ENCODE data around the gene C1QTNF2. TPM values are rescaled to one million over a fixed set of nuclear protein-coding genes. Genes with fewer than 3 reads are reported as not detected.

The C1QTNF2 gene
- polyA plus RNA-seq, 1 donor from 2014 or later = not detected

GRCh38 chr5:160311491-160312133 is 58.8 kb downstream of the C1QTNF2 start:
- no peaks in the 10 kb centered on the region for H3K36me3 Mint-ChIP-seq
- no peak overlapping the region for H3K27ac Mint-ChIP-seq
- peaks cover 55% of the 10 kb centered on the region for H3K27me3 Mint-ChIP-seq
- H3K4me1 Mint-ChIP-seq = peaks cover 6 to 8% (median 6%) of the 10 kb centered on the region in 3 donors
- no peaks in the 10 kb centered on the region for H3K9me3 Mint-ChIP-seq
- H3K4me3 Mint-ChIP-seq = peak overlapping the region in 2 of 4 donors; percentile 65 to 66

DNA sequence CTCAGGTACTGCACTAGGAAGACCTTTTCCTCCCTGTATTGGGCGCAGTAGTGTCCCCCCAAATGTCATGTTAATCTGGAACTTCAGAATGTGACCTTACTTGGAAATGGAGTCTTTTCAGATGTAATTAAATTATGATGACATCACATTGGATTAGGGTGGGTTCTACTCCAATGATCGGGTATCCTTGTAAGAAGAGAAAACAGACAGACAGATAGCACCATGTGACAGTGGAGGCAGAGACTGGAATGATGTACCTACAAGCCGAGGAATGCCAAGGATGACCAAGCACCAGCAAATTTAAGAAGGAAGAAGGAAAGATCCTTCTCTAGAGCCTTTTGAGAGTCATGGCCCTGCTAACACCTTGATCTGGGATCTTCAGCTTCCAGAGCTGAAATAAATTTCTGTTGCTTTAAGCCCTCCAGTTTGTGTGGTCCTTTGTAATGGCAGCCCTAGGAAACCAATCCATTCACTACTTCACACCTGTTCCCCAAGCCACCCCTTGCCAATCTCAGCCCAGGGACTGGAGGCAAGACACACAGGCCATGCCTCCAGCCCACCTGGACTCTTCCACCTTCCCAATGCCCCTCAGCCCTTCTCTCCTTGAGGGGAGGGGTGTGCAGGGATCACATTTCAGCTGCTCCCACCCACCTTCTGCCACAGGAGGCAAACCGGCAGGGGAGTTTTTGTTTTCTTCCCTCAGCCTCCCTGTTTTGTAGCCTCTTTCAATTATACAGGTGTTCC is 59.7 kb downstream of the C1QTNF2 start:
- Mint-ChIP-seq H3K4me1 (peaks cover 6 to 8% (median 6%) of the 10 kb centered on the region in 3 donors), H3K4me3 (no peak overlapping the region), H3K36me3 (no peaks in the 10 kb centered on the region), H3K27me3 (peaks cover 51% of the 10 kb centered on the region), H3K9me3 (no peaks in the 10 kb centered on the region), H3K27ac (no peak overlapping the region)

GRCh38 chr5:160310140-160310539 is 60.3 kb downstream of the C1QTNF2 start:
- H3K4me3 Mint-ChIP-seq = no peak overlapping the region
- H3K27ac Mint-ChIP-seq = no peak overlapping the region
- H3K9me3 Mint-ChIP-seq = no peaks in the 10 kb centered on the region
- H3K27me3 Mint-ChIP-seq = peaks cover 53% of the 10 kb centered on the region
- peaks cover 6 to 8% (median 6%) of the 10 kb centered on the region in 3 donors for H3K4me1 Mint-ChIP-seq
- no peaks in the 10 kb centered on the region for H3K36me3 Mint-ChIP-seq

GRCh38 chr5:160306696-160307095 is 63.7 kb downstream of the C1QTNF2 start:
- peaks cover 47% of the 10 kb centered on the region for H3K27me3 Mint-ChIP-seq
- no peaks in the 10 kb centered on the region for H3K36me3 Mint-ChIP-seq
- H3K27ac Mint-ChIP-seq = no peak overlapping the region
- H3K4me1 Mint-ChIP-seq = peaks cover 0 to 3% (median 2%) of the 10 kb centered on the region in 3 donors
- H3K9me3 Mint-ChIP-seq = peaks cover 0 to 2% (median 0%) of the 10 kb centered on the region in 3 donors
- no peak overlapping the region for H3K4me3 Mint-ChIP-seq

DNA sequence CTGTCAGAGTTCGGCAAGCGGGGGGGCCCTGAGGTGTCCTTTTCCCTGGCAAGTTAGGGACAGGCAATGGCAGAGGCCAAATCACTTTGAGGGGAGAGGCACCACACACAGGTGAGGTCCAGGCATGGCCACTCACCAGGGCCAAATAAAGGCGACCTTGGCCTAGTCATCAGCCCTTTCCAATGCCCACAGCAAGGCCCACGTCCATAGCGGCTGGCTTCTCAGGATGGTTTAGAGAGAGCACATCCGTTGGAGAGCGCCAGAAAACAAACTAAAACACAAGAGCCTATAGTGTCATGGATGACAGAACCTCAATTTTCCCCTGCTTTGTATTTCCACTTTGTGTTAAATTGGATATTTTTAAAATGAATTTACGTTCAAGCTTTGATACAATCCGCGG is 65.1 kb downstream of the C1QTNF2 start:
- Mint-ChIP-seq H3K4me1 (no peaks in the 10 kb centered on the region), H3K4me3 (no peak overlapping the region), H3K27me3 (peaks cover 34% of the 10 kb centered on the region), H3K27ac (no peak overlapping the region), H3K36me3 (no peaks in the 10 kb centered on the region), H3K9me3 (peaks cover 0 to 2% (median 0%) of the 10 kb centered on the region in 3 donors)

DNA sequence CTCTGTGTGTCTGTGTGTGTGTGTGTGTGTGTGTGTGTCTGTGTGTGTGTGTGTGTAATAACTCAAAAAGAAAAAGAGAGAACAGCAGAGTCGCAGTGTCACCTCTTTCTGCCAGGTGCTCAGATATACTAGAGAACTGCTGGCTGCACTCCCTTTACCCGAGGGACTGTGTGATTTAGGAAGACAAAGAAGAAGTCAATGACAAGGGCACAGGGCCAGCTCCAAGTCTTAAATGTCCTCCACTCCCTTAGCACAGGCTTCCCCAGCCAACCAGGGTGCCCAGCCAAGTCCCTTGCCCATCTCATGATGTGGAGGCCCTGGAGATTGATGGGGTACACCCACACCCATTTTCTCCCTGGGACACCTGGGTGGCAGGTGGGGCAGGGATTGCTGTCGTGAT is 66.7 kb downstream of the C1QTNF2 start:
- Mint-ChIP-seq H3K4me3 (no peak overlapping the region), H3K36me3 (no peaks in the 10 kb centered on the region), H3K9me3 (peaks cover 0 to 2% (median 0%) of the 10 kb centered on the region in 3 donors), H3K27ac (no peak overlapping the region), H3K4me1 (no peaks in the 10 kb centered on the region), H3K27me3 (peaks cover 27% of the 10 kb centered on the region)

- peaks cover 0 to 3% (median 2%) of the 10 kb centered on the region in 3 donors for H3K9me3 Mint-ChIP-seq
- H3K27me3 Mint-ChIP-seq = peaks cover 12% of the 10 kb centered on the region
- H3K27ac Mint-ChIP-seq = no peak overlapping the region
- no peaks in the 10 kb centered on the region for H3K4me1 Mint-ChIP-seq
- no peaks in the 10 kb centered on the region for H3K36me3 Mint-ChIP-seq
- H3K4me3 Mint-ChIP-seq = no peak overlapping the region
Measured at GRCh38 chr5:160298189-160298588, 72.2 kb downstream of the C1QTNF2 start.

GRCh38 chr5:160297776-160298175 is 72.7 kb downstream of the C1QTNF2 start:
- Mint-ChIP-seq H3K9me3 (peaks cover 0 to 3% (median under 1%) of the 10 kb centered on the region in 3 donors), H3K27me3 (peaks cover 12% of the 10 kb centered on the region), H3K27ac (no peak overlapping the region), H3K4me3 (no peak overlapping the region), H3K4me1 (no peaks in the 10 kb centered on the region), H3K36me3 (no peaks in the 10 kb centered on the region)

Other genes with a start within 250 kb of the C1QTNF2 start
- not detected for gene FABP6, start 141.1 kb downstream of the C1QTNF2 start, polyA plus RNA-seq
- gene CCNJL, start 58.1 kb downstream of the C1QTNF2 start, polyA plus RNA-seq = not detected
- 0.64 TPM for gene FAM200C, start 29.4 kb upstream of the C1QTNF2 start, polyA plus RNA-seq
- 96.2 TPM for gene SLU7, start 48.5 kb upstream of the C1QTNF2 start, polyA plus RNA-seq
- 19.1 TPM for gene PTTG1, start 51.2 kb upstream of the C1QTNF2 start, polyA plus RNA-seq